Activated CD8-positive, alpha-beta memory T cell treated with anti-CD3 and anti-CD28 coated beads for 4 hours (primary cell): ENCODE measurements around the gene GSC2.
"Not testable (repeated sequence)": the region's sequence is repeated elsewhere in the genome, so short reads cannot be mapped to it uniquely, and the experiment has no call there.

ENCODE experiments used
- DNase-seq, 2 donors: peaks; one replicate each; pipeline ENCODE4 v3.0.0-alpha.2; 2020; ENCODE audit warnings: low read depth in 2 of 2

The GSC2 gene

GRCh38 chr22:19156109-19156508, 6.0 kb upstream of the GSC2 start:
- DNase-seq, result not testable (repeated sequence)

GRCh38 chr22:19152942-19153883, 3.1 kb upstream of the GSC2 start:
- no peak for DNase-seq

- DNase-seq, result no peak
Measured at GRCh38 chr22:19151329-19152191, 1.5 kb upstream of the GSC2 start.

- DNase-seq, result no peak
Measured at GRCh38 chr22:19150482-19151328, 613 bp upstream of the GSC2 start.

- no peak for DNase-seq
Measured at GRCh38 chr22:19149047-19149883, 827 bp downstream of the GSC2 start.

- no peak for DNase-seq
Measured at GRCh38 chr22:19148417-19149046, 1.6 kb downstream of the GSC2 start.

GRCh38 chr22:19147195-19147780, 2.8 kb downstream of the GSC2 start:
- DNase-seq, result no peak

GRCh38 chr22:19146215-19146968, 3.7 kb downstream of the GSC2 start:
- no peak for DNase-seq

- DNase-seq, result no peak
Measured at GRCh38 chr22:19143967-19144400, 6.1 kb downstream of the GSC2 start.

- DNase-seq, result no peak
Measured at GRCh38 chr22:19143212-19143611, 6.9 kb downstream of the GSC2 start.

- DNase-seq, result no peak
Measured at GRCh38 chr22:19142394-19142793, 7.7 kb downstream of the GSC2 start.

- no peak for DNase-seq
Measured at GRCh38 chr22:19139974-19140373, 10.1 kb downstream of the GSC2 start.

- no peak for DNase-seq
Measured at GRCh38 chr22:19139001-19139356, 11.1 kb downstream of the GSC2 start.

- DNase-seq, result no peak
Measured at GRCh38 chr22:19138217-19139000, 11.7 kb downstream of the GSC2 start.

GRCh38 chr22:19137384-19138216, 12.5 kb downstream of the GSC2 start:
- no peak for DNase-seq

GRCh38 chr22:19136915-19137314, 13.2 kb downstream of the GSC2 start:
- DNase-seq, result no peak

- DNase-seq, result no peak
Measured at GRCh38 chr22:19134874-19135273, 15.2 kb downstream of the GSC2 start.
